GM19468 (cell line): Measurements from ENCODE around the gene CSNK1E.
A peak's percentile ranks its signal among the peaks of the same experiment; 100 is the strongest.

Experiments used
- ATAC-seq: cut with Tn5 transposase; IDR thresholded peaks from one replicate; pipeline ENCODE4 v1.9.1; 2021; ENCODE audit warnings: mild to moderate bottlenecking, moderate library complexity, moderate number of reproducible peaks; ENCODE audit not compliant: unreplicated experiment; ENCODE audit errors: extremely low read depth

CSNK1E gene

DNA sequence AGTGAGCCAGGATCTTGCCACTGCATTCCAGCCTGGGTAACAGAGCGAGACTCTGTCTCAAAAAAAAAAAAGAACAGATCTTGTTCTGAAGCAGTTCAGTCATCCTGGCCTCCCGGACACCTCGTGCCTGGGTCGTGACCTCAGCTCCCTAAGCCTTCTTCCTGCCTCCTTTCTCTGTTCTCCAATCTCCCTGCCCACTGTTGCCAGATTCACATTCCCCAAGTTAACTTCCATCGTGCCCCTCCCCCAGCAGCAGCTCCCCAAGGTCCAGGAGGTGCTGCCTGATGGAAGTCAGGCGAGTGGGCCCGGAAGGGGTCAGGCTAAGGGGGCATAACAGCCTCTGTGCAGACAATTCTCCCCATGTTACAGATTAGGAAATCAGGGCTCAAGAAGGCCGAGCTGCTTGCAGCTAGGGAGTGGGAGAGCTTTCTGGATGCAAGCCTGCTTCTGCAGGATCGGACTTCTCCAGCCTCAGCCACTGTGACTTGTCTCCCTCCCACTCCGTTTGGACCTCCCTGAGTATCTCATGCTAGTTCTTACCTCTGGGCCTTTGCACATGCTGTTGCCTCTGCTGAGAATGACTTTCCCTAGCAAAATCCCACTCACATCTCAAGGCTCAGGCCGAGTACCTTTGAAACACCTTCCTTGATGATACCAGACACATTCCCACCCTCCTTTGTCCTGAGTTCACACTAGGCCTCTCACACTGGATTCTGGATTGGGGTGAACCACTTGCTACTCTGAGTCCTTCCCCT is 30.1 kb downstream of the CSNK1E start:
- ATAC-seq, result no peak

DNA sequence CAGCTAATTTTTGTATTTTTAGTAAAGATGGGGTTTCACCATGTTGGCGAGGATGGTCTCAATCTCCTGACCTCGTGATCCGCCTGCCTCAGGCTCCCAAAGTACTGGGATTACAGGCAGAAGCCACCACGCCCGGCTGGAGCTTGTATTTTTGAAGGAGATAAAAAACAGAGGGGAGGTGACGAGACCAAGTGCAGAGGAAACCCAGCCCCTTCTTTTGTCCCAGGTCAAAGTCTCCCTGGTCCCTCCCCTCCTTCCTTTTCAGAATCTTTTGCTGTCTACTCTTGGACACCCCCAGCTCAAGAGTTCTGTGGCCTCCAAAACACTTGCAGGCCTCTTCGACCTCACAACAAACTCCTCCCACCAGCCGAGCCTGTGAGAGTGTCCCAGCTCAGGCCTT is 32.2 kb downstream of the CSNK1E start:
- ATAC-seq, result no peak

DNA sequence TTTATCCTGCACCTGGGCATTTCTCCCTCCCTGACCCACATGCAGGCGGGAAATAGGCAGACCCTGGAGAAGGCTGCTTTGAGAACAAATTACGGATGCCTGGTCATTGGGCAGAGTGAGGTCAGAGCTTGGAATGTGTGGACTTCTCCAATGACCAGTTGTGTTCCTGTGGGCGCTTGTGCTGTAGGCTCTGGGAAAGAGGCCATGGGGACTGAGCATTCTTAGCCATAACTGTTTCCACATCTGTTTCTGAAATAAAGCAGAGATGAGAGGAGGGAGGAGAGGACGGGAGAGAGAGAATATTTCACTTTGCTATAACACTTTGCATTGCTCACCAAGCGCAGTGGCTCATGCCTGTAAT is 33.2 kb downstream of the CSNK1E start:
- no peak for ATAC-seq

DNA sequence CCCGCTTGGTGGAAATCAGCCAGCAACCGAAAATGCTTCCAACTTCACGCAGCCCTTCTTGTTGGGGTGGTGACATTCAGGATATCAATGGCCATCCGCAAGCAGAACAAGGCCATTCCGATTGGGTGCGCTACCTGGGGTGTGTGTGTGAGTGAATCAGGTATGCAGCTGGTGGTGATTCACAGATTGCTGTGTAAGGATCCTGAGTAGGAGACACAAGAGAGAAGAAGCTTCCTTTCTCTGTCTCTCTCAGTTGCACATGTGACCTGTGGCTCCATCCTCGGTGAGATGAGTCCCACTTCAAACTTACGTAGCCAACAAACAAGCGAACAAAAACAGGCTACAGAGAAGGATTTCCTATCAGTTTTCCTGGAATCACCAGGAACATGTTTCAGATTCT is 34.8 kb downstream of the CSNK1E start:
- ATAC-seq, result no peak

DNA sequence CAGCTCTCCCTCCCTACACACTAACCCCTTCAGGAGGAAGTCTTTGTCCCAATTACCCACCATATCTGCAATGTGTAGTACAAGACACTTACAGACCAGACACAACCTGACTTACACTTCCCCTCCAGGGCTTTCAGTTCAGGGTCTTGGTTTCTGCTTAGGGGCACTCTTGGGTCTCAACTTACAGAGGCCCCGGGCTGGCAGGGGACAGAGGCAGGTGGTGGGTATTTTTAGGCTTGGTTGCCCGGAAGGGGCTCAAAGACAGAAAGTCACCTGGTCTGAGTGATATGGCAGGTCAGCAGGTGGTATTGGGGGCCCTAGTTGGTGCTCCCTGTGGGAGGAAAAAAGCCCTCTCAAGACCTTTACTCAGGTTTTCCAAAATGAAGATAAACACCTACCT is 41.1 kb downstream of the CSNK1E start:
- ATAC-seq, result no peak

DNA sequence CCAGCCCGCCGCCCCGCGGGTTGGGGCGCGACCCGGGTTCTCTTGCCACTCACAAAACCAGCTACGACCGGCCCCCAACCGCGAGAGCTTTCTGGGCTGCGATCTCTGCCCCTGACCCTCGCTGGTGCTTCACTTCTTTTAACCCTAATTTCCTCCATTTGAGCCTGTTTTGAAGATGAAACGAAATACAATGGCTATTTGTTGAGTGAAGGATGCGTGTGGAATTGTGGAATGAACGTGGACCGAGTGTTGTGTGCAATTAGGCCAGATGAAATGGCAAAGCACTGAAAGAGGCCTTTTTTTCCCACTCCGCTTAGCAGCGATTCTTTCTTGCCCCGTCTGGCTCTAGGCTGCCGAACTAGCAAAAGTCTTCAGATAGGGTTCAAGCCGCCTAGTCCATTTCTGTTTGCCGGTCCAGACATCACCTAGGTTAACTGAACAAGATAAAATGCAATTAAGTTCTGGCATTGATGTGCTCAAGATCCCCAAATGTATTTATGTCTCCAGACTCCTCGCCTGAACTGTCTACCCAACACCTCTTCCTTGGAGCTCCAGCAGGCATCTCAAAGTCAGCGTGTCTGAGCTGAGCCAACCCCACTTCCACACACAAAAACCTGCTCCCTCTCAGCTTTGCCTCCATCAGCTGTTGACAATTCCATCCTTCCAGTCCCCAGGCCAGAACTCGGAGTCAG is 44.0 kb downstream of the CSNK1E start:
- no peak for ATAC-seq

DNA sequence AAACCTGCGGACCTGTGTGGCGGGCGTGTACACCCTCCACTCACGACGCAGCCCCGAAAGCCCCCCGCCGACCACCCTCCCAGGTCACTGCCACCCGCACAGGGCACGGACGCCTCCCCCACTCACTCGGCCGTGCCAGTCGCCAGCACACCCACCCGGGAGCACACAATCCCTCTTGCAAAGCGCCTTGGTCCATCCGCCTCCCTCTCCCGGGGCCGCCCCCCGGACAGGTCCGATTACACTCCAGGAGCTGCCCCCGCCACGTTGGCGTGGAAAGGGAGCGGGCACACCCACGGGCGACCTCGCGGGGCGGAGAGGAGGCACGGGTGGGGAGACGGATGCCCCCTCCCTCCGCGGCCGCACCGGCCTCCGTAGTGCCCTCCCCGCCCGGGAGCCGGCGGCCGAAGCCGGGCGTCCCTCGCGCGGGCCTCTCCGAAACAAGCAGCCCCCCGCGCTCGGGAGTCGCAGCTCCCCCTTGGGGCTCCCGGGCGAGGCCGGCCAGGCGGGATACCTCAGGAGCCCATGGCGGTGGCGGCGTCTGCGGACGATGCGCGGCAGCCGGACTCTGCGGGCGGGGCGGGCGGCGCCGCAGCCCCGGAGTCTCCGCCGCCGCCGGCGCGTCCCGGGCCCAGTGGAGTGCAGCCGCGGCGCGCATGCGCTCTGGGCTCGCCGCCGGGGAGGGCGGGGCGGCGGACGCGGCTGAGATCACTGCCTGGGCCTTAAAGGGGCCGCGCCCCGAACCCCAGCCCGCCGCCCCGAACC is 44.7 kb downstream of the CSNK1E start, which contains the start of gene TMEM184B:
TMEM184B (minus strand) TSS at position 638 of the 762 bp plus-strand sequence. CDS start 25,049 bp downstream, outside the sequence.
- ATAC-seq, result no peak

DNA sequence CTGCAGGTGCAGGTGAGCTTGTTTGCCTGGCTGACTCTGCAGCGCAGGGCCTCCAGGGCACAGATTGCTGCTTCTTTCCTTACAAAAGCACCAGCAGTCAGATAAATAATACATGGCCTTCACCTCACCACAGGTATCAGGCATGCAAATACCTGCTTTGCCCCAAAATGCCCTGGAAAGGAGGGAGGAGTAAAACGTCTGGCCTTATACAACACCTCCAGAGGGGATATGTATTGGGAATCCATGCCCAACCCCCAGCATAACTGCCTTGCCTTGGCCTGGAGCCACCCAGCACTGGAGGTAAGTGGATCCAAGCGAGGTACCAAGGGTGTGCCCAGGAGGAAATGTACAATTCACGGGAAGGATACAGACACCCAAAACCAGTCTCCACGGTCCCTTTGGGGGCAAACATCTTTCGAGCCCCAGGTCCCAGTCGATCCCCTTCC is 45.3 kb downstream of the CSNK1E start:
- no peak for ATAC-seq

DNA sequence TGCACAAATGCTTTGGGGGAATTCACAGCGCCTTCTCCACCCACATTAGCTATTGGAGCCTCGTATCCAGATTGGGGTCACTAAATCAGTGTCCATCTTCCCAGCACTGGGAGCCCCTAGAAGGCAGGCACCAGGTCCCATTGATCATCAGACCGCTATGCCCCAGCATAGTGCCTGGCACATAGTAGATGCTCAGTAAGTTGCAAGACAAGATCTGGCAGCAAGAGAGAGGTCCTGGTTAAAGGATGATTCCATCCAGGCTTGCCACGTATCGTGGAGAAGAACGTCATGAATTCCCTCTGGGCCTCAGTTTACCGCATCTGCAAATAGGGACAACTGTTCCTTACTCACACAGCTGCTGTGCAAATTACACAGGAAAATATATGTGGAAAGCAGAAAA is 46.1 kb downstream of the CSNK1E start:
- no peak for ATAC-seq

DNA sequence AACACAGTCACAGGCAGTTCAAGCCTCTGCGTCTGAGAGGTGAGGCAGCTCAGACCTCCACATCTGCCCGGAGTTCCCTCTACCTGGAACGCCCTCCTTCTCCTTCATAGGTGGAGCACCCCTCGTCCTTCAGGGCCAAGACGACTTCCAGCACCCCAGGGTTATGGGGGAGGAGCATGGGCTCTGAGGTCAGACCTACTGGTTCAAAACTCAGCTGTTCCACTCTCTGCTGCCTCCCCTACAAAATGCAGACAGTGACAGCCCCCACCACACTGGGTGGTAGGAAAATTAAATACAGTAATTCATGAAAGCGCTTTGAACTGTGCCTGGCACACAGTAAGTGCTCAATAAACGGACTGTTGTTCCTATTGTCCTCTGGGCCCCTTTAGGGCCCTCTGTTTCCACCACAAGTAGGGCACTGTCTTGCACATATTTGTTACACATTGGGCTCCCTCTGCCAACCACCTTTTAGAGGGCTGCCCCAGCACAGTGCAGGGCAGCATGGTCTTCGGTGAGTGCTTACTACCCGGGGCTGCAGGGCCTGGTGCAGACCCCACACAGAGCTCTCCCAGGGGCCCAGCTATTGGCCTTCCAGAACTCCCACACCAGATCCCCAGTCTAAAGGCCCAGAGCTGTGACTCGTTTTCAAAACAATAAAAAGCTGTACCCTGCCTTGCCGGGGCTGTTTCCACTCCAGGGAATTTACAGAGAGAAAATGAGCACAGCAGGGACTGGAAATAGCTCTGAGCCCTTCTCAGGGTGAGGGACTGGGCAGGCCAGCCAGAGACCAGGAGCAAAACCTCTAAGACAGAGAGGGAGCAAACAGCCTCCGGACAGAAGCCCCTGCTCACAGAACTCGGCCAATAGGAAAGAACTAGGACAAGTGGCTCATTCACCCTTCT is 46.9 kb downstream of the CSNK1E start:
- ATAC-seq, result no peak

DNA sequence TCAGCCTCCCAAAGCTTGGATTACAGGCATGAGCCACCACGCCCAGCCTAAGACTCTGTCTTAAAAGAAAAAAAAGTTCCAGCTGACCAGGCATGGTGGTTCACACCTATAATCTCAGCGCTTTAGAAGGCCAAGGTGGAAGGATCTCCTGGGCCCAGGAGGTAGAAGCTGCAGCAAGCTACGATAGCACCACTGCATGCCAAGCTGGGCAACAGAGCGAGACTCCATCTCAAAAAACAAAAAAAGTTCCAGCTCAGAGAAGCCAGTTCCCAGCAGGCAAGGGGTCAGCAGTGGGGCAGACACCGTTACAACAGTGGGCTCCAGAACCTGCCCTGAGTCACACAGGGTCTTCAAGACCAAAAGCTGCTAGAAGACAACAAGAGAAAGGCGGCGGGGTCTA is 47.8 kb downstream of the CSNK1E start:
- ATAC-seq, result no peak

DNA sequence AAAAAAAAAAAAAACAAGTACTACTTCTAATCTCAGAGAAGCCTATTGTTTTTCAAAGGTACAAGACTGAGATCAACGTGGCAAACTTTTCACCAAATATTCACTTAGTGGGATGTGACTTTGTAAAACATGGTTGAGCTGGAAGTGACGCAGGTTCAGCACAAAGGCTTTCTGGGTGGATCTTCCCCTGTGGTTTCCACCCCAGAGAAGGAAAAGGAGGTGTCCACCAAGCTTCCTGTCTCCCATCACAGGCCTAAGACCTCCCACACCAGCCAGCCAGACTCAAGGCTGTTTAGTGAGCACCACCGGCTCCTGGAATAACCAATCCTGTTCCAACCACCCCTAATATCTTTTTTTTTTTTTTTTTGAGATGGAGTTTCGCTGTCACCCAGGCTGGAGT is 50.1 kb downstream of the CSNK1E start:
- no peak for ATAC-seq

DNA sequence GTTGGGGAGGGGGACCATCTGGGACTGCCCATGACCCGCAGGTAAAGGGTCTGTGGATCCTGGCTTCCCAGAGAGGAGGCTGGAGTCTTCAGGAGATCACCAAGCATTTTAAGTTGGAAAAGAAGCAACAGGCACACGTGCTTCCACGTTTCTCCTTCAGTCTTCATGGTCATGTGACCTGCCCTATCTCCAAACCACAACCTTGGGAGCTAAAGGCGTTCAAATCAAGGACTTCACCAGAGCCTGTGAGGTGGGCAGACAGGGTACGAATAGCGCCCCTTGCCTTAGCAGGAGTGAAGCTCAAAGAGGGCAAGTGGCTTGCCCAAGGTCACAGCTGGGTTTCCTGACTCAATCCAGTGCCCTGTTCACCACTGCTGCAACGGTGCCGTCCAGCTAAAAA is 51.1 kb downstream of the CSNK1E start:
- ATAC-seq, result no peak

DNA sequence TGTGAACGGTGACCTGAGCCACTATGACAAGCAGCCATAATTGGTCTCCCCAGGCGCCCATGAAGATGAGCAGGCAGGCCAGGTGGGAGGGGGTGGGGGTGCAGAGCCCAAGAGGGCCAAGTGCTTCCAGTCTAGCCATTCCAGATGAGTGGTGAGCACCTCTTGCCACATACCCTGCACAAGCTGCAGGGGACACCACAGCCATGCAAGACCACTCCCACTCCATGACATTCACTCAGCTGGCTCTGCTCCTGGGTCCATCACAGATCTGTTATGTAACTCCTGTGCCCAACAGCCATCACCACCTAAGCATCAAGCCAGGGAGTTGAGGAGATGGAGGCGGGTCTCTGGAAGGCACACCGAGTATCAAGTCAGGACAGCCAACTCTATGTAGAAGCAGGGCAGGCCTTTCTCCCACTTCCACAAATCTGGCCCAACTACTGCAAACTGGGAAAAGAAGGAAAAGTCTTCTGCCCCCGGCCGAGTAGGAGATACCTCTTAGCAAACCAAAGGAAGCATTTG is 52.9 kb downstream of the CSNK1E start:
- ATAC-seq, result no peak

DNA sequence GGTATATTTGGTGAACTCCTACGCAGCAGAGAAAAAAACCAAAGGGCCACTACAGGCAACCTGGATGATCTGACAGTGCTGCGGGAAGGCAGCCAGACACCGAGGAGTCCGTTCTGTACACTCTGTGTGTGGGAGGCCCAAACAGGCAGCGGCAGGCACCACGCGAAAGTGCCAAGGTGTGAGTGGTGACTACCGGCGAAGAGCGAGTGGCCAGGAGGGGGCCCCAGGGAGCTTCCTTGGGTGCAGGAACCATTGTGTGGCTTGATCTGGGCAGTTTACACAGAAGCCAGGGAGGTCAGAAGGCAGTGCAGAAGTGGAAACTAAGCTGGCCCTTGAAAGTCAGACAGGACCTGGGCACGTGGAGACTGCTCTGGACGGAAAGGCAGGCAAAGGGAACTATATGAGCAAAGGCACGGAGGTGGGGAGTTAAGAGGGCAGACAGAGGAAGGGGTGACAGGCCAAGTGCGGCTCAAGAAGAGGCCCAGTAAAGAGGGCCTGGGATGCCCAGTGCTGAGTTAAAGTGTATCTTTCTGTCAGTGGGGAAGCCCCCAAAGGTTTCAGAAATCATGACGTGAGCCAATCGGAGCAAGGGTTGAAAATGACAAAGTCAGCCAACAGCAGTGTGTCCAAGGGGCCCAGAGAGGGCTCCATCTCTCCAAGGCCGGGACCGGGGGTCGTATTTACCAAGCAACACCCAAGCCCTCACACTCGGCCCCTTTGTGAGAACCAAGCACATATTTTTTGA is 55.0 kb downstream of the CSNK1E start:
- no peak for ATAC-seq

DNA sequence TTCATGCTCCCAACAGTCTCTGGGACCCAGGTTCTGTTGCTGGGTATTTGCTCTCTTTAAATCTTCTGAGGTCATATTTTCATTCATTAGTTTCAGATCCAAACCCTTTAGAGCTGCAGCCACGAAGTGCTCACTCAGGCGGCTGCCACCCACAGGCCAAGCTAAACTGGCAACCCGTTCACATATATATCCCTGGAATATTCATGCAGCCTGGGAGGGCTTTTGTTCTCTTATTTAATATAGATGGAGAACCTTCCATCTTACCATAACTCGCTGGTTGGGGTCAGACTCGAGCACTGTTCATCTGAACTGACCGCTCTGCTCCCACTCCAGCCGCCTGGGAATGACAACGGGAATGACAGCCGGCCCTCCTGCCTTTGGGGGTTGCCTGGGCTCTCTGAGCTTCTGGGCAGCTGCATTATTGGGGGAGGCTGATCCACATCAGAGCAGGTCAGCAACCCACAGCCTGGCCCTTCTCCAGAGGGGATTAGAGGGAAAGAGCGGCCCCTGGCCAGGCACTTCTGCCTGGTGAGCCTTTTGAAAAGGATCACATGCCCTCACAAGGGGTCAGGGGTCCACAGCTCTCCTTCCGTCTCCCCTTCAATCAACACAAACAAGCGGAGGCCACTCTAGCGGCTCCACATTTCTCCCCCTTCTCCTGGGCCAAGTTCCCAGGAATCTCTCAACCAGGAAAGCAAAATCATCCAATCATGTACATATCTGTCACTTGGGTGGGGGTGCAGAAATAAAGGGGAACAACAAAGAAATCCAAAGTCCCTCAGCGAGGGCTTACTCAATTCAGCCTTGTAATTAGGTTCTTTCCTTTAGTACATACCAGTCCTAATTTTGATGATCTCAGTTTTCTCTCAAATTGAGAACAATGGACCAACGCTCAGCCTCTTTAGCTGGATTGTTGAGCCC is 56.2 kb downstream of the CSNK1E start:
- ATAC-seq, result peak; percentile 6

DNA sequence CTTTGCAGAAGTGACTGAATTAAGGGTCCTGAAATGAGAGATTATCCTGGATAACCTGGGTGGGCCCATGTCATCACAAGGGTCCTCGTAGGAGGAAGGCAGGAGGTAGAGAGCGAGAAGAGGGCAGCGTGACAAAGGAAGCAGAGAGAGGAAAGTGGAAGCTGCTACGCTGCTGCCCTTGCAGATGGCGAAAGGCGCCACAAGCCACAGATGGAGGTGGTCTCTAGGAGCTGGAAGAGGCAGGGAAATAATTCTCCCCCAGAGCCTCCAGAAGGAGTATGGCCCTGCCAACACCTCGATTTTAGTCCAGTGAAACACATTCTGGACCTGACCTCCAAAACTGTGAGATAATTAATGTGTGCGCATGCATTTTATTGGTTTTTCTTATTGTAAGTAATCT is 57.9 kb downstream of the CSNK1E start:
- no peak for ATAC-seq

DNA sequence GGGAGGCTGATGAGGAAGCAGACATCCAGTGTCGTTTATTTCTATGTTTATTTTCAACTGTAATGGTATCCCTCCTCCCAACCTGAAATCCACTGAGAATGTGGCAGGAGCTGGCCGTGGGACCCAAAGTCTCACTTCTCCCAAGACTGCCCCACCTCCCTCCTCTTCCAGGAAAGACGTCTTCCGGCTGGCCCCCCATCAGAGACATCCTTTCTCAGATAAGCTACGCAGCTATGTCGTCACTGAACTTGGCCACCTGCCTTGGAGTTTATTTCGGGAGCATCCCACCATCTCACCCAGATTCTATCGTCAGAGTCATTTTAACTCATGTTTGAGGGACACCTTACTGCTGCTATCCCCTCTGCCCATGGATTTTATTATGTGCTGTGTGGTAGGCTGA is 58.3 kb downstream of the CSNK1E start:
- ATAC-seq, result no peak
